ENCODE measurements around the gene SERPINA5.

- TF ChIP-seq CTCF (CRISPR knock-in tag; IDR thresholded peaks at IDR 0.05) (no peak), MYC (CRISPR knock-in tag; IDR thresholded peaks at IDR 0.05; ENCODE audit: borderline replicate concordance) (no peak)
Measured at GRCh38 chr14:94623422-94623809, 42.2 kb downstream of the SERPINA5 start.
